HT-29 (cell line): ENCODE results near the gene MUSK. TPM values are rescaled to one million over a fixed set of nuclear protein-coding genes. Genes with fewer than 3 reads are reported as not detected.
"Not testable (repeated sequence)": the region's sequence is repeated elsewhere in the genome, so short reads cannot be mapped to it uniquely, and the experiment has no call there.

Experiments used
- DNase-seq: peaks from one replicate; pipeline ENCODE4 v3.0.0-alpha.2; 2015; ENCODE audit warnings: low spot score
- total RNA-seq: library from RNA; depleted of rRNA; stranded (reverse); fragments of >200 nt; shearing (Covaris generic); gene quantifications from 2 replicates; pipeline ENCODE4 v1.2.3, GENCODE V29; 2014

Gene MUSK
- total RNA-seq, 1 experiment from 2014 or later = not detected

- DNase-seq = no peak
Measured at GRCh38 chr9:110758201-110758600, 89.6 kb downstream of the MUSK start.

- DNase-seq = no peak
Measured at GRCh38 chr9:110762783-110763182, 94.2 kb downstream of the MUSK start.

GRCh38 chr9:110763568-110763967 lies 95.0 kb downstream of the MUSK start:
- no peak for DNase-seq

GRCh38 chr9:110764006-110764405 lies 95.4 kb downstream of the MUSK start:
- DNase-seq = no peak

- DNase-seq = no peak
Measured at GRCh38 chr9:110765926-110766325, 97.3 kb downstream of the MUSK start.

- DNase-seq = no peak
Measured at GRCh38 chr9:110767559-110768063, 99.0 kb downstream of the MUSK start.

- no peak for DNase-seq
Measured at GRCh38 chr9:110768886-110769285, 100.3 kb downstream of the MUSK start.

- no peak for DNase-seq
Measured at GRCh38 chr9:110769667-110770066, 101.1 kb downstream of the MUSK start.

- no peak for DNase-seq
Measured at GRCh38 chr9:110775724-110776123, 107.1 kb downstream of the MUSK start.

- DNase-seq = no peak
Measured at GRCh38 chr9:110776221-110776620, 107.6 kb downstream of the MUSK start.

- no peak for DNase-seq
Measured at GRCh38 chr9:110777196-110777875, 108.7 kb downstream of the MUSK start.

GRCh38 chr9:110777876-110778215 lies 109.3 kb downstream of the MUSK start:
- DNase-seq = no peak

GRCh38 chr9:110782701-110783100 lies 114.1 kb downstream of the MUSK start:
- DNase-seq = no peak

- no peak for DNase-seq
Measured at GRCh38 chr9:110784309-110784708, 115.7 kb downstream of the MUSK start.

- DNase-seq = no peak
Measured at GRCh38 chr9:110785166-110785565, 116.6 kb downstream of the MUSK start.

- DNase-seq = not testable (repeated sequence)
Measured at GRCh38 chr9:110788396-110788795, 119.8 kb downstream of the MUSK start.

- no peak for DNase-seq
Measured at GRCh38 chr9:110788871-110789270, 120.3 kb downstream of the MUSK start.

GRCh38 chr9:110797611-110798010 lies 129.0 kb downstream of the MUSK start:
- no peak for DNase-seq

- no peak for DNase-seq
Measured at GRCh38 chr9:110799396-110799795, 130.8 kb downstream of the MUSK start.

GRCh38 chr9:110801426-110801825 lies 132.8 kb downstream of the MUSK start:
- no peak for DNase-seq

- no peak for DNase-seq
Measured at GRCh38 chr9:110802416-110803035, 133.9 kb downstream of the MUSK start.

GRCh38 chr9:110807956-110808598 lies 139.5 kb downstream of the MUSK start:
- no peak for DNase-seq

- no peak for DNase-seq
Measured at GRCh38 chr9:110808599-110808980, 140.0 kb downstream of the MUSK start.
